Measurements from ENCODE around the gene PRM1.

Gene PRM1

GRCh38 chr16:11314309-11314894 is 33.3 kb upstream of the PRM1 start:
- Histone ChIP-seq H3K4me2 (peak overlapping the region; percentile 82), H3K36me3 (no peaks in the 10 kb centered on the region), H3K4me3 (no peak overlapping the region), H4K20me1 (no peaks in the 10 kb centered on the region), H3K27me3 (no peaks in the 10 kb centered on the region), H3K27ac (peak overlapping the region; percentile 5; the same call in 1 of the 2 replicates), H3K4me1 (peaks cover 74% of the 10 kb centered on the region), H3K9me3 (no peaks in the 10 kb centered on the region), H3K9ac (no peak overlapping the region; the same call in 1 of the 2 replicates)
- TF ChIP-seq Cebpa-rat (IDR thresholded peaks at IDR 0.05): no peak

GRCh38 chr16:11313493-11314308 is 32.6 kb upstream of the PRM1 start:
- Histone ChIP-seq H3K4me3 (no peak overlapping the region), H3K27me3 (no peaks in the 10 kb centered on the region), H4K20me1 (no peaks in the 10 kb centered on the region), H3K36me3 (no peaks in the 10 kb centered on the region), H3K4me2 (peak overlapping the region; percentile 82), H3K9ac (no peak overlapping the region; the same call in 1 of the 2 replicates), H3K27ac (peak overlapping the region; percentile 64), H3K4me1 (peaks cover 80% of the 10 kb centered on the region), H3K9me3 (no peaks in the 10 kb centered on the region)
- TF ChIP-seq Cebpa-rat (IDR thresholded peaks at IDR 0.05): no peak

DNA sequence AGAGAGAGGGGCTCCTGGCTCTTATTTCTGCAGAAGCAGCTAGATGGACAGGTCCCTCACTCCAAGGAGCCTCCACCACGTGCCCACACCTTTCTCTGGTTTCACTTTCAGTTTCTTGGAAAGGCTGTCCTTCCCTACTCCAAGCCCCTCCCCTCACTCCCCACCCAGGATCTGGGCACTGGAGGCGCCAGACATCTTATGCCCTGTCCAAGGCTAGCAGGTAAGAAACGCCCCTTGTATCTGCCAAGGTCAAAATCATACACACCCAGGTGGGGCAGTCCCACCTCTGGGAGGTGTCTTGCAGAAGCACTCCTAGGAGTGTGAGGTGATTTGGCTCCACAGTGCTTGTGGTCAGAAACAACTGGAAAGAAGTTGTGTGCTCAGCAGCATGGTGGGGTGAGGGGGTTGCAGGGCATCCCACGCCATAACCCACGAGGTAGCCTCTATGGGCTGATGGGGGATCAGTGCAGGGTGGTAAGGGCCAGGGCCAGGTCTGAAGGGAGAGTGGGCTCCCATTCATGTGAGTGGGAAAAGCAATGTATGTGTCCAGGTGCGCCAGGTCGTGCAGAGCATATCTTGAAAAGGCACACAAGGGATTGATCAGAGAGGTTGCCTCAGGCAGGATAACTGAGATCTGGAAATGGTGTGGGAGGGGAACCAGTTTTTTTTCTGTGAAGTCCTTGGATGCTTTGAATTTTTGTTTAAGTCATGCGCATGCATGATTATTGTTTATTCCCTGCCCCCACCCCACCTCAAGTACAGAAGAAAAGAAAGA is 31.8 kb upstream of the PRM1 start:
- H3K4me2 ChIP-seq: peak overlapping the region; percentile 70
- H3K4me1 ChIP-seq: peaks cover 88% of the 10 kb centered on the region
- no peaks in the 10 kb centered on the region for H3K27me3 ChIP-seq
- H3K9ac ChIP-seq: peak overlapping the region; percentile 4; the same call in 1 of the 2 replicates
- H3K9me3 ChIP-seq: peaks cover 7% of the 10 kb centered on the region
- H3K4me3 ChIP-seq: 0 out of 2 replicates have a peak overlapping the region, but pooled peaks have one; percentile 5
- peak overlapping the region; percentile 64 for H3K27ac ChIP-seq
- no peak for TF ChIP-seq Cebpa-rat (IDR thresholded peaks at IDR 0.05)
- no peaks in the 10 kb centered on the region for H4K20me1 ChIP-seq
- no peaks in the 10 kb centered on the region for H3K36me3 ChIP-seq

DNA sequence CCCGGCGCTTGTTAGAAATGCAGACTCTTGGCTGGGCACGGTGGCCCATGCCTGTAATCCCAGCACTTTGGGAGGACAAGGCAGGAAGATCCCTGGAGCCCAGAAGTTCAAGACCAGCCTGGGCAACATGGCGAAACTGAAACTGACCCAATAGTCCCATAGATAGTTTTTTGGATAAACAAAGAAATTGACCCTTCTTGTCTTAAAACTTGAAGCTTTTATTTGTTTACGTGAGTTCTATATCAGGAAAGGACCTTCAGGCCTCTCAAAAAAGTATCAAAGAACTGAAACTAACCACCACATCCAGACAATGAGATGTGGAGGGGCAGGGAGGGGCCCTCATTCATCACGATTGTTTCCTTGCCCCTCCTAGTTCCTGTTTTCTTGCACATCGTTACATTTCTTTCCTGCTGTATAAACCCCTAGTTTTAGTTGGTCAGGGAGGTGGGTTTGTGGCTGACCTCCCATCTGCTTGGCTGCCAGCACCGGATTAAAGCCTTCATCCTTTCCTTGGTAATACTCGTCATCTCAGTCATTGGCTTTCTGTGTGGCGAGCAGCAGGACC is 29.9 kb upstream of the PRM1 start:
- Histone ChIP-seq H3K36me3 (no peaks in the 10 kb centered on the region), H3K4me3 (0 out of 2 replicates have a peak overlapping the region, but pooled peaks have one; percentile 0), H3K4me1 (peaks cover 85% of the 10 kb centered on the region), H3K9me3 (peaks cover 25% of the 10 kb centered on the region), H3K27me3 (no peaks in the 10 kb centered on the region), H3K9ac (peak overlapping the region; percentile 55; the same call in 1 of the 2 replicates), H3K4me2 (peak overlapping the region; percentile 68), H3K27ac (peak overlapping the region; percentile 90), H4K20me1 (no peaks in the 10 kb centered on the region)
- TF ChIP-seq Cebpa-rat (IDR thresholded peaks at IDR 0.05): no peak

GRCh38 chr16:11310634-11310977 is 29.5 kb upstream of the PRM1 start:
- peak overlapping the region; percentile 68 for H3K4me2 ChIP-seq
- peaks cover 80% of the 10 kb centered on the region for H3K4me1 ChIP-seq
- H3K4me3 ChIP-seq: 0 out of 2 replicates have a peak overlapping the region, but pooled peaks have one; percentile 0

GRCh38 chr16:11309895-11310633 is 28.9 kb upstream of the PRM1 start:
- H3K27ac ChIP-seq: peak overlapping the region; percentile 90
- no peaks in the 10 kb centered on the region for H3K27me3 ChIP-seq
- no peaks in the 10 kb centered on the region for H4K20me1 ChIP-seq
- TF ChIP-seq Cebpa-rat (IDR thresholded peaks at IDR 0.05): no peak
- H3K9me3 ChIP-seq: peaks cover 34% of the 10 kb centered on the region
- peak overlapping the region; percentile 23; the same call in 1 of the 2 replicates for H3K9ac ChIP-seq
- H3K4me3 ChIP-seq: 0 out of 2 replicates have a peak overlapping the region, but pooled peaks have one; percentile 0
- peak overlapping the region; percentile 68 for H3K4me2 ChIP-seq
- H3K36me3 ChIP-seq: no peaks in the 10 kb centered on the region
- peaks cover 75% of the 10 kb centered on the region for H3K4me1 ChIP-seq

More at GRCh38 chr16:11310634-11310977, 29.5 kb upstream of the PRM1 start:
- Histone ChIP-seq H4K20me1 (no peaks in the 10 kb centered on the region), H3K9ac (peak overlapping the region; percentile 55; the same call in 1 of the 2 replicates), H3K27ac (peak overlapping the region; percentile 90), H3K27me3 (no peaks in the 10 kb centered on the region), H3K36me3 (no peaks in the 10 kb centered on the region), H3K9me3 (peaks cover 29% of the 10 kb centered on the region)
- no peak for TF ChIP-seq Cebpa-rat (IDR thresholded peaks at IDR 0.05)

- Histone ChIP-seq H3K4me1 (peaks cover 67% of the 10 kb centered on the region), H4K20me1 (no peaks in the 10 kb centered on the region), H3K4me3 (peak overlapping the region; percentile 35), H3K4me2 (peak overlapping the region; percentile 68), H3K9ac (no peak overlapping the region; the same call in 1 of the 2 replicates), H3K27me3 (no peaks in the 10 kb centered on the region), H3K36me3 (no peaks in the 10 kb centered on the region), H3K27ac (peak overlapping the region; percentile 90), H3K9me3 (peaks cover 34% of the 10 kb centered on the region)
- TF ChIP-seq Cebpa-rat (IDR thresholded peaks at IDR 0.05): no peak
Measured at GRCh38 chr16:11308493-11309283, 27.6 kb upstream of the PRM1 start.

Data from BLaER1 (cell line).